K562 (cell line): Measurements from ENCODE around the gene GDF2. TPM values are rescaled to one million over a fixed set of nuclear protein-coding genes. Genes with fewer than 3 reads are reported as not detected.

Source experiments
- ATAC-seq: fragments of 200-7000 bp; cut with Tn5 transposase; 3 replicates; pipeline ENCODE4 v1.9.1; 2020; ENCODE audit warnings: moderate library complexity
- BruUV-seq: library from RNA; stranded (reverse); fragments of 400-500 nt; replicated peaks from 2 replicates; lab custom pipeline; 2021; lab: Mats Ljungman, UMichigan
- CTCF ChIA-PET: fragments of 300-600 bp; formaldehyde crosslinking; extraction: SDS; loops from one replicate; lab custom pipeline; 2021; ENCODE audit warnings: low intra/inter-chr PET ratio; lab: Yijun Ruan, JAX
- POLR2A ChIA-PET: fragments of 300-600, 350-650 bp; sonication (Branson Sonifier 250); formaldehyde crosslinking; extraction: SDS; loops from one replicate; lab custom pipeline; 2021; ENCODE audit warnings: antibody characterized with exemption, inconsistent platforms; lab: Yijun Ruan, JAX
- DNase-seq, 4 experiments: peaks; one replicate each; pipeline versions ENCODE4 v3.0.0 to v3.0.0-alpha.2; 2011 to 2018; ENCODE audit warnings: low spot score in 3 of 4, mixed read lengths in 3 of 4; ENCODE audit errors: extremely low read depth in 1 of 4
- FAIRE-seq: peaks from 2 replicates; lab custom pipeline; 2011; peaks lifted over from hg19 to GRCh38; lab: Jason Lieb, UNC
- H2AFZ ChIP-seq: 2 replicates; pipeline ENCODE4 v1.6.0; 2011; ENCODE audit warnings: low read depth, low read length, control low read depth, inconsistent platforms
- H3K27ac ChIP-seq: fragments of 200-600 bp; 3 replicates; pipeline ENCODE4 v1.8.0; 2011; ENCODE audit warnings: low read depth, mild to moderate bottlenecking, control low read depth, inconsistent platforms, low read length, moderate library complexity, mixed read lengths; ENCODE audit errors: extremely low read depth
- H3K27me3 ChIP-seq, 2 experiments: fragments of 300-600 bp in 1 of 2; 2 replicates in 1 of 2; 3 replicates in 1 of 2; pipeline versions ENCODE4 v1.6.0 to v1.8.0; 2011; ENCODE audit warnings: inconsistent platforms in 2 of 2, low read length in 2 of 2, mild to moderate bottlenecking in 1 of 2, mixed read lengths in 1 of 2, moderate library complexity in 1 of 2; ENCODE audit not compliant: control insufficient read depth in 2 of 2, insufficient read depth in 2 of 2
- H3K36me3 ChIP-seq: fragments of 300-600 bp; 3 replicates; pipeline ENCODE4 v1.8.0; 2011; ENCODE audit warnings: mild to moderate bottlenecking, low read length, inconsistent platforms; ENCODE audit not compliant: control insufficient read depth, insufficient read depth
- H3K4me1 ChIP-seq, 2 experiments: fragments of 200-600 bp in 1 of 2; replicated peaks in 1 of 2; 2 replicates in 1 of 2; 3 replicates in 1 of 2; pipeline versions ENCODE4 v1.5.1 to v1.8.0; 2011; ENCODE audit warnings: inconsistent platforms in 2 of 2, low read length in 2 of 2, mild to moderate bottlenecking in 1 of 2, mixed read lengths in 1 of 2, moderate library complexity in 1 of 2; ENCODE audit not compliant: control insufficient read depth in 2 of 2, insufficient read depth in 2 of 2
- H3K4me2 ChIP-seq: 2 replicates; pipeline ENCODE4 v1.6.1; 2011; ENCODE audit warnings: low read length, control low read depth, inconsistent platforms, mixed read lengths; ENCODE audit not compliant: insufficient read depth
- H3K4me3 ChIP-seq: fragments of 200-600 bp; sonication (generic), shearing (Covaris generic); 2 replicates; pipeline ENCODE4 v1.5.1; 2016; ENCODE audit warnings: control low read depth, inconsistent platforms
- H3K79me2 ChIP-seq: fragments of 200-600 bp; 3 replicates; pipeline ENCODE4 v1.8.0; 2011; ENCODE audit warnings: low read length, inconsistent platforms; ENCODE audit not compliant: control insufficient read depth, insufficient read depth
- H3K9ac ChIP-seq, 2 experiments: 2 replicates each; pipeline versions ENCODE4 v1.6.0 to v1.6.1; 2011; ENCODE audit warnings: low read depth in 2 of 2, low read length in 2 of 2, control low read depth in 1 of 2, inconsistent platforms in 1 of 2, mild to moderate bottlenecking in 1 of 2, mixed read lengths in 1 of 2; ENCODE audit not compliant: insufficient read depth in 1 of 2
- H3K9me1 ChIP-seq: one replicate; pipeline ENCODE4 v1.6.0; 2011; ENCODE audit warnings: inconsistent platforms, mild to moderate bottlenecking, low read length, moderate library complexity; ENCODE audit not compliant: control insufficient read depth, insufficient read depth
- H3K9me3 ChIP-seq: replicated peaks from 2 replicates; pipeline ENCODE4 v1.5.1; 2011; ENCODE audit warnings: low read depth, low read length, inconsistent platforms; ENCODE audit not compliant: control insufficient read depth, insufficient read depth
- H4K20me1 ChIP-seq: replicated peaks from 2 replicates; pipeline ENCODE4 v1.6.1; 2011; ENCODE audit warnings: low read length, inconsistent platforms, mixed read lengths; ENCODE audit not compliant: control insufficient read depth, insufficient read depth
- CHD2 ChIP-seq: IDR thresholded peaks from 2 replicates; pipeline ENCODE4 v1.6.1; 2011; ENCODE audit warnings: low read depth, low read length
- CTCFL ChIP-seq: IDR thresholded peaks from 2 replicates; pipeline ENCODE4 v1.6.1; 2011; ENCODE audit warnings: borderline replicate concordance, low read depth, mild to moderate bottlenecking, moderate library complexity, low read length; ENCODE audit not compliant: insufficient read depth, poor library complexity, severe bottlenecking
- DEAF1 ChIP-seq: fragments of 450-650 bp; formaldehyde crosslinking; IDR thresholded peaks from 2 replicates; pipeline ENCODE4 v1.4.0; 2020; ENCODE audit warnings: mild to moderate bottlenecking, moderate library complexity
- FOS ChIP-seq: IDR thresholded peaks from 3 replicates; pipeline ENCODE4 v1.6.1; 2011; ENCODE audit not compliant: insufficient read length; ENCODE audit errors: extremely low read depth
- NCOA2 ChIP-seq, 2 experiments: fragments of 450-650 bp; IDR thresholded peaks; 2 replicates each; pipeline ENCODE4 v1.6.1; 2018; ENCODE audit warnings: mild to moderate bottlenecking in 2 of 2, moderate library complexity in 1 of 2; ENCODE audit not compliant: partially characterized antibody in 2 of 2
- NCOA4 ChIP-seq: fragments of 450-650 bp; IDR thresholded peaks from 2 replicates; pipeline ENCODE4 v1.6.1; 2018; ENCODE audit warnings: mild to moderate bottlenecking; ENCODE audit not compliant: partially characterized antibody
- PCBP2 ChIP-seq: fragments of 200-400 bp; formaldehyde crosslinking; IDR thresholded peaks from 2 replicates; pipeline ENCODE4 v1.6.1; 2018; ENCODE audit warnings: low read length, low read depth, mild to moderate bottlenecking, moderate library complexity; ENCODE audit not compliant: poor library complexity, severe bottlenecking
- SFPQ ChIP-seq: fragments of 200-400 bp; formaldehyde crosslinking; IDR thresholded peaks from 2 replicates; pipeline ENCODE4 v1.6.1; 2017; ENCODE audit warnings: mild to moderate bottlenecking, low read depth, low read length, moderate library complexity
- SNIP1 ChIP-seq: fragments of 450-650 bp; IDR thresholded peaks from 2 replicates; pipeline ENCODE4 v1.7.1; 2017; ENCODE audit warnings: low read depth, mild to moderate bottlenecking
- UBTF ChIP-seq, 2 experiments: IDR thresholded peaks; 2 replicates each; pipeline ENCODE4 v1.6.1; 2012; ENCODE audit warnings: improper control_type of control experiment in 2 of 2, low read depth in 2 of 2, low read length in 2 of 2, borderline replicate concordance in 1 of 2
- ZNF174 ChIP-seq: fragments of 250-450 bp; sonication (Bioruptor Pico); IDR thresholded peaks from 2 replicates; pipeline ENCODE4 v1.4.0; 2020; ENCODE audit warnings: mild to moderate bottlenecking
- ZNF717 ChIP-seq: fragments of 250-450 bp; sonication (Bioruptor Pico); IDR thresholded peaks from 2 replicates; pipeline ENCODE4 v1.5.0; 2021
- WGBS: fragments of 100-300 bp; shearing (Covaris generic); methylation state at CpG from one replicate; pipeline ENCODE4 v1.1.6; 2016; ENCODE audit warnings: low coverage, mixed read lengths; ENCODE audit not compliant: insufficient coverage; ENCODE audit errors: missing lambda C conversion rate; 5-methylcytosine and 5-hydroxymethylcytosine counted together
- in situ Hi-C: fragments of 300-500 bp; cut with MboI; formaldehyde crosslinking; loops from 4 replicates; pipeline ENCODE4 v1.15.0; 2018; ENCODE audit warnings: inconsistent platforms, mixed read lengths
- intact Hi-C: fragments of 100-400 bp; cut with micrococcal nuclease; formaldehyde crosslinking; loops from 2 replicates; pipeline ENCODE4 v1.14.2; 2022
- polyA plus RNA-seq, 8 experiments: library from polyadenylated mRNA; depleted of rRNA in 4 of 8; stranded (reverse) in 5 of 8; unstranded in 3 of 8; fragments of >200 nt; fragmentation: Nextera tagmentation in 2 of 8; fragmentation: Illumina TruSeq in 1 of 8; extraction: Ambion mirVana in 2 of 8; extraction: Trizol in 1 of 8; gene quantifications; 2 replicates each; pipeline versions ENCODE4 v1.2.1 to v1.2.3, GENCODE V29; 2011 to 2014; ENCODE audit warnings: inconsistent platforms in 1 of 8, missing spikeins in 1 of 8
- total RNA-seq, 7 experiments: library from RNA; depleted of rRNA in 6 of 7; stranded (reverse); fragments of >200 nt in 6 of 7; fragmentation: Illumina TruSeq in 2 of 7; extraction: Trizol in 2 of 7; gene quantifications; 2 replicates each; pipeline versions ENCODE4 v1.2.1 to v1.2.3, GENCODE V29; 2011 to 2021; ENCODE audit warnings: low replicate concordance in 1 of 7

The GDF2 gene
- total and polyA plus RNA-seq, 9 of the 15 experiments (the other 6 are each of a cell fraction or from before 2014, with no cell fraction given): 0.08 to 0.58 (median 0.27) TPM; not detected in 2

- TF ChIP-seq FOS: no peak
- TF ChIP-seq ZNF174: no peak
- no peak for TF ChIP-seq PCBP2
- TF ChIP-seq, all 486 proteins: peak for 0
These were observed 34.9 kb downstream of the GDF2 start (continued) for GRCh38 chr10:47357131-47357582.

- no peaks in the 10 kb centered on the region for H3K79me2 ChIP-seq
- H3K4me1 ChIP-seq: peaks cover 0 to 3% of the 10 kb centered on the region in 2 experiments; a peak in 1 of 5 replicates
- H3K4me3 ChIP-seq: no peak overlapping the region
- no TSS peak for BruUV-seq
- no peak overlapping the region for H2AFZ ChIP-seq
- H3K27me3 ChIP-seq: peaks cover 9 to 41% of the 10 kb centered on the region in 2 experiments
- no peaks in the 10 kb centered on the region for H3K36me3 ChIP-seq
- FAIRE-seq (no peak), ATAC-seq (no peak), DNase-seq (no peak)
- no peak overlapping the region for H3K9ac ChIP-seq
- H3K9me3 ChIP-seq: no peaks in the 10 kb centered on the region
- peaks cover 9% of the 10 kb centered on the region; the same call in 1 of the 2 replicates for H4K20me1 ChIP-seq
- 5% methylated on average over 3 of the region's 3 CpGs for WGBS
- in situ Hi-C loops: no loop called here
- ChIA-PET CTCF (no interaction called here), POLR2A (interaction anchor here (1.3 kb wide), 1 partner anchor 11 kb away, joined by 5 read pairs; no protein-coding TSS in a partner anchor)
- intact Hi-C loops: no loop called here
- no peaks in the 10 kb centered on the region for H3K9me1 ChIP-seq
- no peak overlapping the region for H3K27ac ChIP-seq
- H3K4me2 ChIP-seq: no peak overlapping the region
- TF ChIP-seq CHD2 (no peak), UBTF (IDR thresholded peaks at IDR 0.05; ENCODE audit: borderline replicate concordance in 1 of 2, low read depth in 2 of 2, low read length in 2 of 2) (no peak), CTCFL (no peak), ZNF717 (no peak), NCOA4 (no peak), SFPQ (no peak), NCOA2 (IDR thresholded peaks at IDR 0.05; ENCODE audit: partially characterized antibody in 2 of 2) (no peak), DEAF1 (CRISPR knock-in tag) (no peak), SNIP1 (no peak)
These were observed 35.7 kb downstream of the GDF2 start for GRCh38 chr10:47357911-47358310.
